Transverse colon (tissue), 3 donors: ENCODE results near the gene MRO.

Experiments
- POLR2A ChIP-seq: fragments of 450-650 bp; IDR thresholded peaks from one replicate; pipeline ENCODE4 v1.6.1; 2016; ENCODE audit warnings: antibody characterized with exemption, mild to moderate bottlenecking, moderate library complexity
- POLR2AphosphoS5 ChIP-seq, 3 donors: sonication (generic); formaldehyde crosslinking; IDR thresholded peaks; one replicate each; pipeline ENCODE4 v1.6.1; 2016; ENCODE audit warnings: antibody characterized with exemption in 3 of 3

DNA sequence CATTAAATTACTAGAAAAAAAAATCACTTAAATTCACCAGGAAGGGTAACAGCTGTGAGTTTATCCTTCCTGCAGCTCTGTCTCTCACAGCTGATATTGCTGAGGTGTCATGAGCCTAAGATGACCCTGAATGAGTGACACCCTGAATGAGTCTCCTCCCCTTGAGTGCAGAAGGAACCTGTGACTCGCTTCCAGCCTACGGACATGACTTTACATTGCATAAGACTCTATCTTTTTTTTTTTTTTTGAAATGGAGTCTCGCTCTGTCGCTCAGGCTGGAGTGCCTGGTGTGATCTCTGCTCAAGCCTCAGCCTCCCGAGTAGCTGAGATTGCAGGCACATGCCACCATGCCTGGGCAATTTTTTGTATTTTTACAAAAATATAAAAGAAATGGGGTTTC lies 14.1 kb downstream of the MRO start:
- no peak for TF ChIP-seq POLR2AphosphoS5 (IDR thresholded peaks at IDR 0.05)
- TF ChIP-seq POLR2A: no peak
